A673 (cell line): ENCODE measurements around the gene AGMO.

ENCODE experiments used
- CTCF ChIP-seq: fragments of 300-800, 200-600 bp; sonication (generic); conservative IDR thresholded peaks from 2 replicates; pipeline ENCODE4 v1.5.1; 2017; ENCODE audit warnings: low read depth, mild to moderate bottlenecking, antibody characterized with exemption, low read length, moderate library complexity, mixed read lengths
- EZH2 ChIP-seq: fragments of 200-600 bp; sonication (generic); IDR thresholded peaks from 2 replicates; pipeline ENCODE4 v1.6.1; 2017; ENCODE audit warnings: borderline replicate concordance, low read depth, mild to moderate bottlenecking, mixed read lengths, antibody characterized with exemption, low read length; ENCODE audit not compliant: poor library complexity, severe bottlenecking

GRCh38 chr7:15489861-15490260, 72.0 kb downstream of the AGMO start:
- TF ChIP-seq CTCF (no peak), EZH2 (no peak)
